HEK293T (cell line): ENCODE measurements around the gene HIVEP2.

Experiments
- ARNT ChIP-seq: fragments of 450-650 bp; IDR thresholded peaks from 2 replicates; pipeline ENCODE4 v1.6.1; 2017; ENCODE audit warnings: mild to moderate bottlenecking
- BHLHE40 ChIP-seq: fragments of 450-650 bp; IDR thresholded peaks from 2 replicates; pipeline ENCODE4 v1.6.1; 2016; ENCODE audit warnings: mild to moderate bottlenecking, moderate library complexity, borderline replicate concordance
- CTBP1 ChIP-seq: fragments of 450-650 bp; IDR thresholded peaks from 2 replicates; pipeline ENCODE4 v1.6.1; 2016; ENCODE audit warnings: borderline replicate concordance
- ELF4 ChIP-seq: fragments of 450-650 bp; IDR thresholded peaks from 2 replicates; pipeline ENCODE4 v1.6.1; 2017; ENCODE audit warnings: antibody characterized with exemption
- FOXK2 ChIP-seq: fragments of 450-650 bp; IDR thresholded peaks from 2 replicates; pipeline ENCODE4 v1.6.1; 2016; ENCODE audit warnings: mild to moderate bottlenecking
- FOXM1 ChIP-seq: fragments of 450-650 bp; IDR thresholded peaks from 2 replicates; pipeline ENCODE4 v1.6.1; 2017; ENCODE audit warnings: mild to moderate bottlenecking, borderline replicate concordance
- HDGF ChIP-seq: fragments of 450-650 bp; IDR thresholded peaks from 2 replicates; pipeline ENCODE4 v1.6.1; 2017; ENCODE audit warnings: antibody characterized with exemption, borderline replicate concordance
- L3MBTL2 ChIP-seq: fragments of 450-650 bp; conservative IDR thresholded peaks from 2 replicates; pipeline ENCODE4 v1.6.1; 2016; ENCODE audit warnings: mild to moderate bottlenecking
- LEF1 ChIP-seq: fragments of 450-650 bp; IDR thresholded peaks from 2 replicates; pipeline ENCODE4 v1.6.1; 2017; ENCODE audit warnings: mild to moderate bottlenecking, borderline replicate concordance
- PKNOX1 ChIP-seq: fragments of 450-650 bp; IDR thresholded peaks from 2 replicates; pipeline ENCODE4 v1.6.1; 2016
- SP1 ChIP-seq: fragments of 450-650 bp; IDR thresholded peaks from 2 replicates; pipeline ENCODE4 v1.6.1; 2017
- SUZ12 ChIP-seq: fragments of 450-650 bp; IDR thresholded peaks from 2 replicates; pipeline ENCODE4 v1.6.1; 2016; ENCODE audit warnings: mild to moderate bottlenecking
- ZNF384 ChIP-seq: fragments of 450-650 bp; IDR thresholded peaks from 2 replicates; pipeline ENCODE4 v1.6.1; 2016

- TF ChIP-seq SP1 (no peak), PKNOX1 (no peak), FOXK2 (no peak), HDGF (no peak), ARNT (no peak), BHLHE40 (no peak), ZNF384 (no peak), SUZ12 (no peak), CTBP1 (no peak), LEF1 (no peak), ELF4 (no peak), L3MBTL2 (no peak), FOXM1 (no peak)
Measured at GRCh38 chr6:142908235-142908634, 36.7 kb downstream of the HIVEP2 start.
